RWPE2 (cell line): ENCODE results near the gene NLRP3.
"Not testable (repeated sequence)": the region's sequence is repeated elsewhere in the genome, so short reads cannot be mapped to it uniquely, and the experiment has no call there.

Experiments
- ATAC-seq: fragments of 200-7000 bp; cut with Tn5 transposase; 3 replicates; pipeline ENCODE4 v1.9.1; 2021; ENCODE audit warnings: low read depth
- DNase-seq: peaks from one replicate; pipeline ENCODE4 v3.0.0-alpha.2; 2020; ENCODE audit warnings: low spot score
- H3K27ac ChIP-seq: fragments of 450-650 bp; 2 replicates; pipeline ENCODE4 v1.5.1; 2017; ENCODE audit warnings: mild to moderate bottlenecking; ENCODE audit not compliant: poor library complexity, severe bottlenecking
- H3K27me3 ChIP-seq: fragments of 250-450 bp; sonication (Bioruptor Pico); 2 replicates; pipeline ENCODE4 v1.5.1; 2021; ENCODE audit warnings: mild to moderate bottlenecking, moderate library complexity; ENCODE audit not compliant: insufficient read depth, poor library complexity, severe bottlenecking
- H3K36me3 ChIP-seq: fragments of 250-450 bp; sonication (Bioruptor Pico); 2 replicates; pipeline ENCODE4 v1.5.1; 2020; ENCODE audit warnings: low read depth, mild to moderate bottlenecking, moderate library complexity
- H3K4me1 ChIP-seq: fragments of 250-450 bp; sonication (Bioruptor Pico); 2 replicates; pipeline ENCODE4 v1.5.1; 2021; ENCODE audit warnings: mild to moderate bottlenecking, moderate library complexity; ENCODE audit not compliant: insufficient read depth, poor library complexity, severe bottlenecking
- H3K4me3 ChIP-seq: fragments of 250-450 bp; sonication (Bioruptor Pico); 2 replicates; pipeline ENCODE4 v1.5.1; 2021; ENCODE audit warnings: mild to moderate bottlenecking, moderate library complexity; ENCODE audit not compliant: severe bottlenecking
- H3K9me3 ChIP-seq: fragments of 250-450 bp; sonication (Bioruptor Pico); 2 replicates; pipeline ENCODE4 v1.5.1; 2021; ENCODE audit warnings: mild to moderate bottlenecking, moderate library complexity; ENCODE audit not compliant: severe bottlenecking
- TF ChIP-seq, protein P1 (sequence below): fragments of 450-650 bp; IDR thresholded peaks from one replicate; pipeline ENCODE4 v1.5.1; 2017; ENCODE audit warnings: mild to moderate bottlenecking, moderate library complexity; ENCODE audit not compliant: poor library complexity, severe bottlenecking

Gene NLRP3

DNA sequence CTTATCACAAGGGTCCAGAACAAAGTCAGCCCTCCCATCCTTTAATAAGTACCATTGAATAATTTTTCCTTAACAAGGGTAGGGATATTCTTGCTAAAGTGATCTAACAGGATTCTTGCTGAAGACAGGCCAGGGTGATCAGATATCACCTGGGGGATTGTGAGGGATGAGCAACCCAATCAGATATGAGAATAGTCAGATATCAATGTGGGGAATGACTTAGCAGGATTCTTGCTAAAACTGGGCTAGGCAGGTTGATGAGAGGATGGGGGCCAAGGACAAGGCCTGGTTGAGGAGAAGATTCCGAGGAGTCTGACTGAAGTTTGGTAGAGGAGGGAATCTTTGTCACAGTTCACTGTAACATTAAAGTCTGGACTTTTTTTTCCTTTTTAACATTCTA, 23.9 kb upstream of the NLRP3 start:
- Histone ChIP-seq H3K9me3 (no peaks in the 10 kb centered on the region), H3K27ac (no peak overlapping the region), H3K36me3 (no peaks in the 10 kb centered on the region), H3K4me1 (peaks cover 5% of the 10 kb centered on the region), H3K4me3 (no peak overlapping the region), H3K27me3 (no peaks in the 10 kb centered on the region)
- DNase-seq (no peak), ATAC-seq (no peak)
- TF ChIP-seq, protein P1, sequence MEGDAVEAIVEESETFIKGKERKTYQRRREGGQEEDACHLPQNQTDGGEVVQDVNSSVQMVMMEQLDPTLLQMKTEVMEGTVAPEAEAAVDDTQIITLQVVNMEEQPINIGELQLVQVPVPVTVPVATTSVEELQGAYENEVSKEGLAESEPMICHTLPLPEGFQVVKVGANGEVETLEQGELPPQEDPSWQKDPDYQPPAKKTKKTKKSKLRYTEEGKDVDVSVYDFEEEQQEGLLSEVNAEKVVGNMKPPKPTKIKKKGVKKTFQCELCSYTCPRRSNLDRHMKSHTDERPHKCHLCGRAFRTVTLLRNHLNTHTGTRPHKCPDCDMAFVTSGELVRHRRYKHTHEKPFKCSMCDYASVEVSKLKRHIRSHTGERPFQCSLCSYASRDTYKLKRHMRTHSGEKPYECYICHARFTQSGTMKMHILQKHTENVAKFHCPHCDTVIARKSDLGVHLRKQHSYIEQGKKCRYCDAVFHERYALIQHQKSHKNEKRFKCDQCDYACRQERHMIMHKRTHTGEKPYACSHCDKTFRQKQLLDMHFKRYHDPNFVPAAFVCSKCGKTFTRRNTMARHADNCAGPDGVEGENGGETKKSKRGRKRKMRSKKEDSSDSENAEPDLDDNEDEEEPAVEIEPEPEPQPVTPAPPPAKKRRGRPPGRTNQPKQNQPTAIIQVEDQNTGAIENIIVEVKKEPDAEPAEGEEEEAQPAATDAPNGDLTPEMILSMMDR = no peak

DNA sequence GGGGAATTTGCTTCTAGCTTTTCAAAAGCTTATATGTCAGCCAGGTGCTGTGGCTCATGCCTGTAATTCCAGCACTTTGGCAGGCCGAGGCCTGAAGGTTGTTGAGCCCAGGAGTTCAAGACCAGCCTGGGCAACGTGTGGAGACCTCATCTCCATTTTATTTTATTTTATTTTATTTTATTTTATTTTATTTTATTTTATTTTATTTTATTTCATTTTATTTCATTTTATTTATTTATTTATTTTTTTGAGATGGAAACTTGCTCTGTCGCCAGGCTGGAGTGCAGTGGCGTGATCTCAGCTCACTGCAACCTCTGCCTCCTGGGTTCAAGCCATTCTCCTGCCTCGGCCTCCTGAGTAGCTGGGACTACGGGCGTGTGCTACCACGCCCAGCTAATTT, 20.9 kb upstream of the NLRP3 start:
- H3K4me1 ChIP-seq, ATAC-seq, H3K27me3 ChIP-seq, H3K27ac ChIP-seq, H3K9me3 ChIP-seq, H3K36me3 ChIP-seq, H3K4me3 ChIP-seq, DNase-seq: not testable (repeated sequence)

DNA sequence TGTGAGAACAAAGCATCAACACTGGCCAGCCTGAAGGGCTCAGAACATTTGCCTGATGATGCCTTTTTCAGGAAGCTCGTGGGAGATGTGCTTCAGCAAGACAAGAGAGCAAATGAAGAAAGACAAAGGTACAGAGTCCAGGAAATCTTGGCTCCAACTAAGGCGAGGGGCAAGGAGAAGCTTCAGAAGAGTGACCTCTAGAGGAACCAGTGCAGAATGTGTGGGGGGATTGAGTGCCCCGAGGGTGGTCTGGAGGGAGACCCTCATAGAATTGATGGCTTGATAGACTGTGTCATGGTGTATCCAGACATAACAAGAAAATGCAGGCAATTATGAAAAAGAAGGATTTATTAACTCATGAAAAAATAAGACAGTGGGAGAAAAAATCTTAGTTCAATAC, 15.3 kb upstream of the NLRP3 start:
- Histone ChIP-seq H3K4me1 (peaks cover 15% of the 10 kb centered on the region), H3K9me3 (no peaks in the 10 kb centered on the region), H3K27ac (no peak overlapping the region), H3K36me3 (no peaks in the 10 kb centered on the region), H3K4me3 (no peak overlapping the region), H3K27me3 (no peaks in the 10 kb centered on the region)
- no peak for DNase-seq
- TF ChIP-seq, protein P1 = no peak
- no peak for ATAC-seq

DNA sequence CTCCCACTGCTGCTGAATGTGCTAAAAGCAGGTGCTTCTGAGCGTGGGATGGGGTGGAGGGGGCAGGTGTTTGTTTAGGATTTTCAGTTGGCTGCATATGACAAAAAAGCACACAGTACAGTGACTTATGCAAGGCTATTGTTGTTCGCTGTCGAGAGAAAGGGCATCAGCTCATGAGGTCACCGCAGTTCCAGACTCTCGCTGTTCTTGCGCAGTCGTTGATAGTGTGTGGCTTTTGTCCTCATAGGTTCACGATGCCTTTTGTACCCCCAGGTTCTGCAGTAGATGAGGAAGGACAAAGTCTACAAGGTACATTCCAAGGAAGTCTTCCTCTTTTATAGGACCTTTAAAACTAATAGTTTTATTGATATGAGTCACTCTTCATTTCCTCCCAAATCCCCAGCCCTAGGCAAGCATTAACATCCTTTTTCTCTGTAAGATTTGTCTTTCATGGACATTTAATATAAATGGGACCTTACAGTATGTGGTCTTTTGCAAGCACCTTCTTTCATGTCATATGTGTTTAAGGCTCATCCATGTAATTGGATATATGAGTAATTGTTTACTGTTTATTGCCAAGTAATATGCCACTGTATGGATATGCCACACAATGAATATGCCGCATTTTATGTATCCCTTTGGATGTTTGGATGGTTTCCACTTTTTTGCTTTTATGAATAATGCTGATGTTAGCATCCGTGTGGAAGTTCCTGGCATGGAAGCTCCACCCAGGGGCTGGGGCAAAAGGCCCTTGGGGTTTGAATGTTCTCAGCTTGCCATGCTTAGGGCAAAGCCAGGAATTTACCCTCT, 14.5 kb upstream of the NLRP3 start:
- Histone ChIP-seq H3K4me3 (no peak overlapping the region), H3K4me1 (peaks cover 15% of the 10 kb centered on the region), H3K27ac (peak overlapping the region; percentile 64), H3K9me3 (no peaks in the 10 kb centered on the region), H3K36me3 (no peaks in the 10 kb centered on the region), H3K27me3 (no peaks in the 10 kb centered on the region)
- DNase-seq (no peak), ATAC-seq (peak; percentile 53)
- TF ChIP-seq, protein P1 = no peak

DNA sequence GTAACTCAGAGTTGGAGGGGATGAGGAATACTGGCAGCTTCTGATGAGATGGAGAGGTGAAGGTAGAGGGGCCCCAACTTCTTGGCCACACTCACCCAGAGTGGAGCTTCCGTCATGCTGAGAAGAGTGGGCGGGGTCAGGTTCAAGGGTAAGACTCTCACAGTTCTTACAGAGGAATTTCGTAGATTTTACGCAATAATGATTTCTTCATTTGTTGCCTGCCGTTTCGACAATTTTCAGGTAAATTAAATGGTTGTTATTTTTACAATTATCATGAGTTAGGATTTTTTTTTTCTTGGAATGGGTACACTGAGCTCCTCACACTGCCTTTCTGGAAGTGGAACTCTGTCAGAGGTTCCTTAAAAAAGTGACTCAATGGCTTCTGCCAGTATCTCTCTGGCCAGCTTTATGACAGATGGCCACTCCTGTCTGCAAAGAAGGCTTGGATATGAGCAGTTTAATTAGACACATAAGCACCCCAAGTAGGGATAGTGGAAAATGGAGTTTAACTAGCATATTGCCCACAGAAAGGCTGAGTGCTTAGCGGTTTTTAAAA, 13.8 kb upstream of the NLRP3 start:
- Histone ChIP-seq H3K4me3 (no peak overlapping the region), H3K9me3 (no peaks in the 10 kb centered on the region), H3K27me3 (no peaks in the 10 kb centered on the region), H3K4me1 (peaks cover 15% of the 10 kb centered on the region), H3K36me3 (no peaks in the 10 kb centered on the region), H3K27ac (peak overlapping the region; percentile 64)
- ATAC-seq = peak; percentile 46
- no peak for DNase-seq
- TF ChIP-seq, protein P1 = no peak
